HG02885 (cell line): Measurements from ENCODE around the gene ZBTB3.
"Not testable (repeated sequence)": the region's sequence is repeated elsewhere in the genome, so short reads cannot be mapped to it uniquely, and the experiment has no call there.

Source experiments
- ATAC-seq: cut with Tn5 transposase; IDR thresholded peaks from one replicate; pipeline ENCODE4 v1.9.1; 2021; ENCODE audit warnings: mild to moderate bottlenecking; ENCODE audit not compliant: unreplicated experiment, poor library complexity

The ZBTB3 gene

GRCh38 chr11:62757846-62758788 lies 4.2 kb upstream of the ZBTB3 start:
- no peak for ATAC-seq

DNA sequence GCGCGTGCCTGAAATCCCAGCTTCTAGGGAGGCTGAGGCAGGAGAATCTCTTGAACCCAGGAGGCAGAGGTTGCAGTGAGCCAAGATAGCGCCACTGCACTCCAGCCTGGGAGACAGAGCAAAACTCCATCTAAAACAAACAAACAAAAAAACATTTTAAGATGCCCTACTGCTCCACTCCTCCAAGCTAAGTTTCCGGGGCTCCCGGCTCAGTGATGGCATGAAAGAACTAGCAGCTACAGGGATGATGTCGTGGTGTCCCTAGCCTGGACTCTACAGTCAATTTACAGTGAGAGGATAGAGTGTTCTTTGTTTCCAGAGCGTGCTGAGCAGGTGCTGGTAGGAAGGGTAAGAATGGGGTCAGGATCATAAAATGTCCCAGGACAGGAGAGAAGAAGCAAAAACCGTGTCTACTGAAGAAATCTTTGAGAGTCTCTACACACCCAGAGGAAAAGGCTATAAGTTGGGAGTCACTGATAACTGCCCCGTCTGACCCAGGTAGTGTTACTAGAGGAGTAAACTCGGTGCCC lies 1.2 kb upstream of the ZBTB3 start:
- no peak for ATAC-seq

GRCh38 chr11:62752994-62753735 lies 795 bp downstream of the ZBTB3 start:
- ATAC-seq, result no peak

GRCh38 chr11:62752177-62752785 lies 1.7 kb downstream of the ZBTB3 start:
- ATAC-seq, result no peak

DNA sequence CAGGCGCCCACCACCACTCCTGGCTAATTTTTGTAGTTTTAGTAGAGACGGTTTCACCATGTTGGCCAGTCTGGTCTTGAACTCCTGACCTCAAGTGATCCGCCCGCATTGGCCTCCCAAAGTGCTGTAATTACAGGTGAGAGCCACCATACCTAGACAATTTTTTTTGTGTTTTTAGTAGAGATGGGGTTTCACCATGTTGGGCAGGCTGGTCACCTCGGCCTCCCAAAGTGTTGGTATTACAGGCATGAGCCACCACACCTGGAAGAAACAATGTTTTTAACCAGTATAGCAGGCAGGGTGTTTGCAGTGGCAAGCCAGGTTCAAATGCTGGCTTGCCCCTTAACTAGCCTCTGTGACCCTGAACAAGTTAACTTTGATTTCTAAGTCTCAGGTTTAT lies 4.0 kb downstream of the ZBTB3 start:
- ATAC-seq, result not testable (repeated sequence)

- no peak for ATAC-seq
Measured at GRCh38 chr11:62747475-62748160, 6.3 kb downstream of the ZBTB3 start.

GRCh38 chr11:62737196-62737595 lies 16.8 kb downstream of the ZBTB3 start:
- ATAC-seq, result no peak

GRCh38 chr11:62732830-62733229 lies 21.1 kb downstream of the ZBTB3 start:
- no peak for ATAC-seq

DNA sequence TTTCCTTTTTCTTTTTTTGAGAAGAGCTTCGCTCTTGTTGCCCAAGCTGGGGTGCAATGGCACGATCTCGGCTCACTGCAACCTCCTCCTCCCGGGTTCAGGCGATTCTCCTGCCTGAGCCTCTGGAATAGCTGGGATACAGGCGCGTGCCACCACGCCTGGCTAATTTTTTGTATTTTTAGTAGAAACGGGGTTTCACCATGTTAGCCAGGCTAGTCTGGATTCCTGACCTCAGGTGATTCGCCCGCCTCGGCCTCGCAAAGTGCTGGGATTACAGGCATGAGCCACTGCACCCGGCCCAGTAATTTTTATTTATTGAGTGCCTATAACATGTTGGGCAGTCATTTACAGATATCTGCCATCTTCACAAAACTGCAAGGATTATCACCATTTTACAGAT lies 23.9 kb downstream of the ZBTB3 start:
- ATAC-seq, result not testable (repeated sequence)

GRCh38 chr11:62728171-62728988 lies 25.6 kb downstream of the ZBTB3 start, which contains the start of gene TTC9C:
TSS of gene TTC9C (plus strand) at chr11:62728486. CDS start at chr11:62728849, 363 bp downstream.
- ATAC-seq, result peak; percentile 13

DNA sequence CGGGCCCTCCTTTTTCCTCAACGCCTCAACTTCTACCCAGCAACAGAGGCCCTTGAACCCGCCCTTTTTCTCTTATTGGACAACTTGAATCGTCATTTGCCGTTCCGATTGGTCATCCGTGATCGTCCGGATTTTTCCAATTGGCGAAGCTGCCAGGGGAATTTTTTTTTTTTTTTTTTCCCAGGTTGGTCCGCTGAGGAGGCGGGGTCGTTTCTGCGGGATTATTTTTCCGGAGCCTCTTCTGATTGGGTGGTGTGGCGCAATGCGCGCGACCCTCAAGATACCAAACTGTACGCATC lies 26.1 kb downstream of the ZBTB3 start:
- ATAC-seq, result peak; percentile 65

DNA sequence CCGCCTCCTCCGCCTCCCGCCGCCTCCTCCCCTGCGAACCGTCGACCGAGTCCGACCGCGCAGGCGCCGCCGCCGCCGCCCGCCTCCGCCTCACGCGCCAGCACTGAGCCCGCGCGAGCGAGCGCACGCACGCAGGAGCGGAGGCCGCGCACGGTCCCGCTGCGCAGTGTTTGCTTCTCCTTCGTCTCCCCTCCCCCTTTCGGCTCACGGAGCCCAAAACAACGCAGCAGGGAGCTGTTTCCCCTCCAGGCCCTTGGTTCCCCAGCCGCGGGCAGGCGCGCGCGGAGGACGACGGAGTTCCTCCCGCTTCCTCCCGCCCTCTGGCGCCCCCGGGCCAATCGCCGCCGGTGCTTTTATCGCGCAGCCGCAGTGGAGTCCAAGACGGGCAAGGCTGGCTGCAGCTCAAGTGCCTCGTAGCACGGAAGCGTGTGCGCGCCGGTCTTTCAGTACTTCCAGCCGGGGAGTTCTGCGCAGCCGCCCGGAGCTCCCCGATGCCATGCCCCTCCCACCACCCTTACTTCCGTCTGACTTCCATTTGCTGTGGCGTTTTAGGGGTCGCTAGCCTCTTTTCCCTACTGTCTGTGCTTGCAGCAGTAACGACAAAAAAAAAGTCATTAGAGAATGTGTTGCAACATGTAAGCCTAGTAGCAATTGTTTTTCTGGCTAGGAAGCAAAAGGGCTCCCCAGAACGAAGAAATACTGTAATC lies 26.6 kb downstream of the ZBTB3 start, which contains the start of gene HNRNPUL2:
Gene HNRNPUL2 (minus strand): TSS at position 293 of the 707 bp plus-strand sequence. CDS start 301 bp downstream, outside the sequence.
- peak; percentile 70 for ATAC-seq

GRCh38 chr11:62726915-62727164 lies 27.1 kb downstream of the ZBTB3 start:
- ATAC-seq, result no peak

DNA sequence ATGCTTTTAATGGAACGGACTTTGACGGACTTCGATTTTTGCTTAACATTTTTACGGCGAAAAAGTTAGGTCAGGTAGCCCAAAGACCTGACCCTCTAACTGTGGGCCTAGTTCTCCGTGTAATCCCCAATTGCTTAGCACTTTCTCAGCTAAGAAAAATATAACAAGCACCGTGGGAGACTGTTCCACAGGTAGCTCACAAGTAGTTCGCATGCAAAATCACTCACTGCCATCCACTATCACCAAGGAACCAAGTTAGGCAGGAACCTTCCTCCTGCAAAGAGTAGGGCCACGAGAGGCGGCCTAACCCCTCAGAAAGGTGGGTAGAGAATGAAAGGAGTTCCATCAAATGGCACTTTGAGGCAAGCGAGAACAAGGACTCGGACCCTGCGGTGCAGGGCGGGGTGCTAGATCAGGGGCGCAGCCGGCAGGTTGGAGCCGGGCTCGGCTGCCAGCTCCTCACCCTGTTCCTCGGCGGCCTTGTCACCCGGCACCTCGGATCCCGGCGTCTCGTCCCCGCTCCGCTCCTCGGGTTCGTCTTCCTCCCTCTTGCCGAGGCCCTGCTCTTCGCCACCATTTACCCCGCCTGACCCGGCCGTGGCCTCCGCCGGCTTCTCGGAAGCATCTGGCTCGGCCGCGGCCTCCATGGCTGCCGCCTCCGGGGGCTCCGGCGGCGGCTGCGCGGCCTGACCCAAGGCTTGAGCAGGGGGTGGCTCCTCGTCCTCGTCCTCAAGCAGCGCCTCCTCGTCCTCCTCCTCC lies 27.6 kb downstream of the ZBTB3 start:
- no peak for ATAC-seq

DNA sequence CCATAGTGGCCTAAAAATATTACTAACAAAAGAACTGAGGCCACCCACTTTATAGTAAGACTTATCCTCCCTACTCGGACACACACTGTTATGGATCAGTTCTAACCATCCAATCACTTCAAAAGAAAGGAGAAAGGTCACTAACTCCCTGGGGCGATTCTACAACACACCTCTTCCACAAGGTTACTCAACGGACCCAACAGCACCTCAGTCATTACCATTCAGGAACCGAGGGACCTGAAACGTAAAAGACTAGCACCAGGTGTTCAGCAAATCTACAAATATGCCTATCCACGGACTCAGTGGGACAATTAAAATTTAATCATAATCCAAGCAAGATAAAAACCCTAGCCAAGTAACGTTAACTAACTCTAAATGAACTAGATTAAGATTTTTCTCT lies 28.3 kb downstream of the ZBTB3 start:
- ATAC-seq, result no peak

- ATAC-seq, result no peak
Measured at GRCh38 chr11:62724171-62724570, 29.8 kb downstream of the ZBTB3 start.

- ATAC-seq, result no peak
Measured at GRCh38 chr11:62721994-62722393, 32.0 kb downstream of the ZBTB3 start.

- ATAC-seq, result no peak
Measured at GRCh38 chr11:62719302-62719978, 34.5 kb downstream of the ZBTB3 start.
